Mesenchymal stem cell (in vitro differentiated cells and primary cell): ENCODE data around the gene ARMH3.

ENCODE experiments used
- DNase-seq: peaks from one replicate; pipeline ENCODE4 v3.0.0-alpha.2; 2013
- H2AFZ ChIP-seq: one replicate; pipeline ENCODE4 v1.6.1; 2013; ENCODE audit warnings: low read depth, mild to moderate bottlenecking, control low read depth, inconsistent platforms, low read length, moderate library complexity
- H2AK5ac ChIP-seq: 2 replicates; pipeline ENCODE4 v1.6.1; 2013; ENCODE audit warnings: low read length, moderate library complexity, mild to moderate bottlenecking, inconsistent platforms; ENCODE audit not compliant: severe bottlenecking
- H2BK120ac ChIP-seq: one replicate; pipeline ENCODE4 v1.6.1; 2013; ENCODE audit warnings: low read depth, mild to moderate bottlenecking, inconsistent platforms, low read length, moderate library complexity
- H2BK12ac ChIP-seq, 2 experiments: one replicate each; pipeline ENCODE4 v1.6.1; 2013; ENCODE audit warnings: inconsistent platforms in 2 of 2, low read length in 2 of 2, mild to moderate bottlenecking in 2 of 2, moderate library complexity in 2 of 2, control low read depth in 1 of 2
- H2BK15ac ChIP-seq: one replicate; pipeline ENCODE4 v1.6.1; 2013; ENCODE audit warnings: mild to moderate bottlenecking, low read depth, inconsistent platforms; ENCODE audit not compliant: poor library complexity, severe bottlenecking
- H2BK5ac ChIP-seq: 2 replicates; pipeline ENCODE4 v1.6.1; 2013; ENCODE audit warnings: low read depth, mild to moderate bottlenecking, low read length, control low read depth, inconsistent platforms; ENCODE audit not compliant: poor library complexity, severe bottlenecking
- H3K14ac ChIP-seq, 2 experiments: one replicate each; pipeline ENCODE4 v1.6.1; 2013; ENCODE audit warnings: inconsistent platforms in 2 of 2, low read length in 2 of 2, control low read depth in 1 of 2, mild to moderate bottlenecking in 1 of 2, moderate library complexity in 1 of 2
- H3K18ac ChIP-seq, 2 experiments: one replicate each; pipeline ENCODE4 v1.6.1; 2013; ENCODE audit warnings: inconsistent platforms in 2 of 2, low read length in 2 of 2, control low read depth in 1 of 2, low read depth in 1 of 2, mild to moderate bottlenecking in 1 of 2
- H3K23ac ChIP-seq, 2 experiments: one replicate each; pipeline ENCODE4 v1.6.1; 2013; ENCODE audit warnings: inconsistent platforms in 2 of 2, low read length in 2 of 2, mild to moderate bottlenecking in 2 of 2, moderate library complexity in 2 of 2, control low read depth in 1 of 2
- H3K27ac ChIP-seq: 2 replicates; pipeline ENCODE4 v1.5.1; 2013; ENCODE audit warnings: mild to moderate bottlenecking, moderate library complexity, low read length, control low read depth, inconsistent platforms; ENCODE audit not compliant: poor library complexity, severe bottlenecking
- H3K27me3 ChIP-seq, 2 experiments: 2 replicates each; pipeline versions ENCODE4 v1.6.1 to v1.7.0; 2013; ENCODE audit warnings: low read length in 2 of 2, mild to moderate bottlenecking in 2 of 2, moderate library complexity in 2 of 2, control low read depth in 1 of 2, inconsistent platforms in 1 of 2; ENCODE audit not compliant: control insufficient read depth in 1 of 2, insufficient read depth in 1 of 2
- H3K36me3 ChIP-seq, 2 experiments: 2 replicates each; pipeline versions ENCODE4 v1.6.1 to v1.7.0; 2013; ENCODE audit warnings: low read length in 2 of 2, control low read depth in 1 of 2, inconsistent platforms in 1 of 2, low read depth in 1 of 2, mild to moderate bottlenecking in 1 of 2; ENCODE audit not compliant: insufficient read depth in 2 of 2, control insufficient read depth in 1 of 2
- H3K4ac ChIP-seq, 2 experiments: one replicate each; pipeline ENCODE4 v1.6.1; 2013; ENCODE audit warnings: inconsistent platforms in 2 of 2, low read length in 2 of 2, mild to moderate bottlenecking in 2 of 2, moderate library complexity in 2 of 2, control low read depth in 1 of 2, low read depth in 1 of 2
- H3K4me1 ChIP-seq: 2 replicates; pipeline ENCODE4 v1.6.1; 2013; ENCODE audit warnings: low read depth, low read length, control low read depth; ENCODE audit not compliant: control insufficient read depth, insufficient read depth
- H3K4me2 ChIP-seq: 2 replicates; pipeline ENCODE4 v1.6.1; 2013; ENCODE audit warnings: low read length, mild to moderate bottlenecking, inconsistent platforms; ENCODE audit not compliant: poor library complexity, severe bottlenecking
- H3K4me3 ChIP-seq, 2 experiments: 2 replicates each; pipeline versions ENCODE4 v1.5.1 to v1.7.0; 2013; ENCODE audit warnings: low read length in 2 of 2, mild to moderate bottlenecking in 2 of 2, control low read depth in 1 of 2, low read depth in 1 of 2; ENCODE audit not compliant: insufficient read depth in 1 of 2
- H3K79me1 ChIP-seq: replicated peaks from 2 replicates; pipeline ENCODE4 v1.6.1; 2013; ENCODE audit warnings: mild to moderate bottlenecking, control low read depth, low read length, inconsistent platforms; ENCODE audit not compliant: poor library complexity, severe bottlenecking
- H3K9ac ChIP-seq: 2 replicates; pipeline ENCODE4 v1.7.0; 2013; ENCODE audit warnings: mild to moderate bottlenecking, low read length, moderate library complexity
- H3K9me3 ChIP-seq: 2 replicates; pipeline ENCODE4 v1.7.0; 2013; ENCODE audit warnings: mild to moderate bottlenecking, low read length; ENCODE audit not compliant: control insufficient read depth
- H4K8ac ChIP-seq: one replicate; pipeline ENCODE4 v1.6.1; 2013; ENCODE audit warnings: inconsistent platforms, mild to moderate bottlenecking, low read length, moderate library complexity
- H4K91ac ChIP-seq: one replicate; pipeline ENCODE4 v1.6.1; 2013; ENCODE audit warnings: mild to moderate bottlenecking, low read length, inconsistent platforms
- WGBS: methylation state at CpG from one replicate; pipeline ENCODE4 v1.1.7; 2013; ENCODE audit warnings: mixed read lengths; 5-methylcytosine and 5-hydroxymethylcytosine counted together

Gene ARMH3

DNA sequence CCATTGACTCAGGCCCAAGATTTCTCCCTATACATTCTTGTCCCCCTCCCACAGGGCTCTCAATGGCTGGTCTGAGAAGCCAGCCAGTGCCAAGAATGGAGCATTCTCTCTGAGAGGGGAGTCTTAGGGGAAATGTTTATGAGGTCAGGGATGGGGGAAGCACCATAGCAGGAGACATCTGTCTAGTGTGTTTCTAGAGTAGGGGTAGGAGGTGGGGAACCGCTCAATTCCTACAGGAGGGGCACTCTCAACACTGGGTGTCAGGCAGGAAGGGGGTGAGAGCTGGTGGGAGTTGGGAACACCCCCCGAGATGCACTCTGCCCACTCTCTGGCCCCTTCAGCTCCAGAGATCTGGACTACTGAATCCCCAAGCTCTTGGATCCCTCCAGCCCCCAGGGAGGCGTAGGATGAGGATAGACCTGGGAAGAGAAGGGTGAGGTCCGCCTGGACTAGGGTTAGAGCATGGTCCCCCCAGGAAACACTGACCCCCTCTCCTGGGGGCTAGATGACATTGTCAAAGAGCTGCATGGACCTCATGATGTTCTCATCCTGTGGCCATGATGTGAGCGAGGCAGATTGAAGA is 229.0 kb downstream of the ARMH3 start:
- no peak overlapping the region for H3K14ac ChIP-seq
- H3K27ac ChIP-seq = no peak overlapping the region
- H2BK12ac ChIP-seq = no peak overlapping the region
- no peak overlapping the region for H4K91ac ChIP-seq
- no peak overlapping the region for H3K4me3 ChIP-seq
- no peak overlapping the region for H3K9ac ChIP-seq
- H3K79me1 ChIP-seq = peaks cover 4% of the 10 kb centered on the region
- H2BK5ac ChIP-seq = no peak overlapping the region
- H3K27me3 ChIP-seq = no peaks in the 10 kb centered on the region
- no peaks in the 10 kb centered on the region for H3K9me3 ChIP-seq
- no peak overlapping the region for H3K4ac ChIP-seq
- H2BK15ac ChIP-seq = no peak overlapping the region
- H3K18ac ChIP-seq = no peak overlapping the region
- peaks cover 10 to 25% of the 10 kb centered on the region in 2 experiments for H3K36me3 ChIP-seq
- no peak overlapping the region for H3K23ac ChIP-seq
- H3K4me1 ChIP-seq = peaks cover 17% of the 10 kb centered on the region
- H2AK5ac ChIP-seq = no peak overlapping the region
- no peak overlapping the region for H2AFZ ChIP-seq
- DNase-seq = no peak
- H4K8ac ChIP-seq = no peak overlapping the region
- 95% methylated on average over 3 of the region's 5 CpGs for WGBS
- H2BK120ac ChIP-seq = no peak overlapping the region
- H3K4me2 ChIP-seq = no peak overlapping the region

GRCh38 chr10:101824736-101825135 is 231.2 kb downstream of the ARMH3 start:
- Histone ChIP-seq H3K79me1 (peaks cover 3% of the 10 kb centered on the region), H3K36me3 (peaks cover 10 to 25% of the 10 kb centered on the region in 2 experiments), H3K9me3 (no peaks in the 10 kb centered on the region), H3K18ac (no peak overlapping the region), H2AFZ (no peak overlapping the region), H4K91ac (no peak overlapping the region), H3K27ac (no peak overlapping the region), H3K4me3 (no peak overlapping the region), H3K9ac (no peak overlapping the region), H4K8ac (no peak overlapping the region), H3K4ac (no peak overlapping the region), H2AK5ac (no peak overlapping the region), H3K27me3 (no peaks in the 10 kb centered on the region), H2BK15ac (no peak overlapping the region), H3K4me2 (no peak overlapping the region), H2BK5ac (no peak overlapping the region), H3K14ac (no peak overlapping the region), H3K23ac (no peak overlapping the region), H3K4me1 (peaks cover under 1% of the 10 kb centered on the region), H2BK12ac (no peak overlapping the region), H2BK120ac (no peak overlapping the region)
- WGBS = 94% methylated on average over 2 of the region's 2 CpGs
- DNase-seq = no peak

DNA sequence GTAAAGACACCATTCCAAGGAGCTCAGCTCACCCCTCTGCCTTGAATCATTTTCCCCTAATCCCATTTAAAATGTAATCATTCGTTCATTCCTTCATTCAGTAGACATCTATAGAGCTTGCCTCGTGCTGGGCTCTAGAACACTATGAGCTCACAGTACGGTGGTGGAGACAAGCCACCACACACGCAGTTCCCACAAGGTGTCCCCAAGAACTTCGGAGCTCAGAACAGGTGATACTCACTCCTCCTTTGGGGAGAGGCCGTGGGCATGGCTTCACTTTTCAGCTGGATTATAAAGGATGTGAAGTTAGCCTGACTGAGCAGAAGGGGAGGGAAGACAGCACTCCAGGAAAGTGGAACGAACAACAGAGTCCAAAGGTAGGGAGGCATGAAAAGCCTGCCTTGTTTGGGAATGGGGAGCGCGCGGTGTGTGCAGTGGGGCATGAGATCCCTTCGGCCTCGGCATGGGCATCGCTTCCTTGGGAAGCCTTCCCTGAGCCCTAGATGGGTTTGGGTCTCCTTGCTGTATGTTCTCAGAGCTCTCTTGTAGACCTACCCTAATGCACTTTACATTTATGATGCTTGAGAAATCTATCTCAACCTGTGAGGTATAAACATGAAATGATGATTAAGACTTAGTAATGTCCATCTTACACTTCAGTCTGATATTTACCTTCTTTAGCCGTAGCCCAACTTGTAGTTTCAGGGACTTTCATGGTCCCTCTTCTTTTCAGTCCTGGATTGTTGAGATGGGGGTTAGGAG is 236.9 kb downstream of the ARMH3 start:
- peak overlapping the region in 1 of 2 experiments; percentile 96 for H3K4me3 ChIP-seq
- peak overlapping the region; percentile 84 for H2BK15ac ChIP-seq
- peak overlapping the region; percentile 36 for H3K4me2 ChIP-seq
- peaks cover 9% of the 10 kb centered on the region for H3K4me1 ChIP-seq
- peak overlapping the region; percentile 2 to 47 for H3K4ac ChIP-seq
- no peak overlapping the region for H2BK5ac ChIP-seq
- H3K9me3 ChIP-seq = no peaks in the 10 kb centered on the region
- H3K23ac ChIP-seq = no peak overlapping the region
- no peaks in the 10 kb centered on the region for H3K36me3 ChIP-seq
- H2AK5ac ChIP-seq = no peak overlapping the region
- H3K27me3 ChIP-seq = no peaks in the 10 kb centered on the region
- peaks cover 9% of the 10 kb centered on the region for H3K79me1 ChIP-seq
- peak; percentile 13 for DNase-seq
- H3K14ac ChIP-seq = no peak overlapping the region
- H4K8ac ChIP-seq = no peak overlapping the region
- 20% methylated on average over 14 of the region's 14 CpGs for WGBS
- H2AFZ ChIP-seq = peak overlapping the region; percentile 84
- H3K18ac ChIP-seq = peak overlapping the region; percentile 3 to 61
- H4K91ac ChIP-seq = no peak overlapping the region
- H3K9ac ChIP-seq = peak overlapping the region; percentile 100
- no peak overlapping the region for H2BK120ac ChIP-seq
- peak overlapping the region in 1 of 2 experiments; percentile 54 for H2BK12ac ChIP-seq
- peak overlapping the region; percentile 61 for H3K27ac ChIP-seq

- H3K4me2 ChIP-seq = peak within 1 kb of the TSS; percentile 84
- peak within 1 kb of the TSS; percentile 93 to 96 for H3K4me3 ChIP-seq
- peak within 1 kb of the TSS; percentile 95 for H3K27ac ChIP-seq
- H3K27me3 ChIP-seq = no peaks in the 10 kb centered on the region
- H2AK5ac ChIP-seq = peak within 1 kb of the TSS; percentile 31
- DNase-seq = peak; percentile 100
- peaks cover 9% of the 10 kb centered on the region for H3K79me1 ChIP-seq
- peak within 1 kb of the TSS; percentile 96 to 99 for H3K4ac ChIP-seq
- H3K9ac ChIP-seq = peak within 1 kb of the TSS; percentile 100
- H3K23ac ChIP-seq = peak within 1 kb of the TSS; percentile 1 to 46
- H3K18ac ChIP-seq = peak within 1 kb of the TSS; percentile 94 to 95
- peak within 1 kb of the TSS; percentile 57 for H2BK5ac ChIP-seq
- peaks cover 11% of the 10 kb centered on the region for H3K4me1 ChIP-seq
- WGBS = under 1% methylated on average over 43 of the region's 47 CpGs
- peak within 1 kb of the TSS; percentile 51 to 99 for H3K14ac ChIP-seq
- peak within 1 kb of the TSS; percentile 97 for H2BK120ac ChIP-seq
- H2BK15ac ChIP-seq = peak within 1 kb of the TSS; percentile 62
- H2BK12ac ChIP-seq = peak within 1 kb of the TSS in 1 of 2 experiments; percentile 54
- peak within 1 kb of the TSS; percentile 90 for H2AFZ ChIP-seq
- H3K36me3 ChIP-seq = peaks cover 0 to under 1% of the 10 kb centered on the region in 2 experiments
- H4K8ac ChIP-seq = peak within 1 kb of the TSS; percentile 45
- no peaks in the 10 kb centered on the region for H3K9me3 ChIP-seq
- H4K91ac ChIP-seq = peak within 1 kb of the TSS; percentile 89
Observed at GRCh38 chr10:101818119-101818871, 237.7 kb downstream of the ARMH3 start, which contains the start of gene OGA. OGA (minus strand) TSS chr10:101818444; CDS start chr10:101818022, 422 bp downstream.
